ENCODE results near the gene MGAT4C.
"Not testable (repeated sequence)": the region's sequence is repeated elsewhere in the genome, so short reads cannot be mapped to it uniquely, and the experiment has no call there.

MGAT4C gene

GRCh38 chr12:86122846-86123468 is 133.2 kb downstream of the MGAT4C start:
- no peak for DNase-seq

GRCh38 chr12:86118161-86118560 is 138.0 kb downstream of the MGAT4C start:
- no peak for DNase-seq

- no peak for DNase-seq
Measured at GRCh38 chr12:86117711-86118110, 138.5 kb downstream of the MGAT4C start.

GRCh38 chr12:86104087-86104486 is 152.1 kb downstream of the MGAT4C start:
- DNase-seq, result no peak

- no peak for DNase-seq
Measured at GRCh38 chr12:86097161-86097560, 159.0 kb downstream of the MGAT4C start.

GRCh38 chr12:86091681-86092080 is 164.5 kb downstream of the MGAT4C start:
- no peak for DNase-seq

GRCh38 chr12:86081843-86082242 is 174.3 kb downstream of the MGAT4C start:
- DNase-seq, result no peak

GRCh38 chr12:86059052-86059451 is 197.1 kb downstream of the MGAT4C start:
- not testable (repeated sequence) for DNase-seq

- DNase-seq, result no peak
Measured at GRCh38 chr12:86057092-86057845, 198.9 kb downstream of the MGAT4C start.

- DNase-seq, result no peak
Measured at GRCh38 chr12:86052921-86053320, 203.3 kb downstream of the MGAT4C start.

GRCh38 chr12:86050010-86050409 is 206.2 kb downstream of the MGAT4C start:
- DNase-seq, result no peak

GRCh38 chr12:86044396-86044795 is 211.8 kb downstream of the MGAT4C start:
- DNase-seq, result no peak

GRCh38 chr12:86042062-86042461 is 214.1 kb downstream of the MGAT4C start:
- DNase-seq, result no peak

- DNase-seq, result no peak
Measured at GRCh38 chr12:86018361-86018760, 237.8 kb downstream of the MGAT4C start.

- no peak for DNase-seq
Measured at GRCh38 chr12:86015026-86015425, 241.2 kb downstream of the MGAT4C start.

- no peak for DNase-seq
Measured at GRCh38 chr12:86006727-86007126, 249.5 kb downstream of the MGAT4C start.

GRCh38 chr12:85998074-85998473 is 258.1 kb downstream of the MGAT4C start:
- no peak for DNase-seq

GRCh38 chr12:85996280-85996679 is 259.9 kb downstream of the MGAT4C start:
- no peak for DNase-seq

GRCh38 chr12:85993746-85994145 is 262.4 kb downstream of the MGAT4C start:
- DNase-seq, result no peak

GRCh38 chr12:85985996-85986395 is 270.2 kb downstream of the MGAT4C start:
- no peak for DNase-seq

- no peak for DNase-seq
Measured at GRCh38 chr12:85983601-85984000, 272.6 kb downstream of the MGAT4C start.

- DNase-seq, result no peak
Measured at GRCh38 chr12:85979641-85980040, 276.6 kb downstream of the MGAT4C start.

GRCh38 chr12:85975716-85976115 is 280.5 kb downstream of the MGAT4C start:
- no peak for DNase-seq

- DNase-seq, result no peak
Measured at GRCh38 chr12:85971800-85972199, 284.4 kb downstream of the MGAT4C start.

GRCh38 chr12:85968606-85969005 is 287.6 kb downstream of the MGAT4C start:
- no peak for DNase-seq

Data from CD4-positive, alpha-beta T cell treated with Interleukin-10 for 1 hour (primary cell).